Uterus (tissue), 4 donors: Measurements from ENCODE around the gene TTLL3. TPM values are rescaled to one million over a fixed set of nuclear protein-coding genes. Genes with fewer than 3 reads are reported as not detected.

ENCODE experiments used
- DNase-seq, 2 donors: peaks; one replicate each; pipeline ENCODE4 v3.0.0-alpha.2; 2019 to 2020
- H3K27ac ChIP-seq, 2 donors: fragments of 200-600 bp; sonication (generic); 1 replicate in 1 of 2; 2 replicates in 1 of 2; pipeline ENCODE4 v1.5.1; 2016 to 2018
- H3K27me3 ChIP-seq, 2 donors: fragments of 200-600 bp; sonication (generic); one replicate each; pipeline ENCODE4 v1.5.1; 2018 to 2019; ENCODE audit warnings: control low read depth in 1 of 2
- H3K36me3 ChIP-seq, 2 donors: fragments of 200-600 bp; sonication (generic); one replicate each; pipeline ENCODE4 v1.5.1; 2019; ENCODE audit warnings: control low read depth in 1 of 2
- H3K4me1 ChIP-seq, 2 donors: fragments of 200-600 bp; sonication (generic); one replicate each; pipeline ENCODE4 v1.5.1; 2018 to 2019; ENCODE audit warnings: control low read depth in 1 of 2
- H3K4me3 ChIP-seq, 2 donors: fragments of 200-600 bp; sonication (generic); 1 replicate in 1 of 2; 2 replicates in 1 of 2; pipeline ENCODE4 v1.5.1; 2018 to 2019; ENCODE audit warnings: mild to moderate bottlenecking in 1 of 2
- H3K9me3 ChIP-seq, 2 donors: fragments of 200-600 bp; sonication (generic); one replicate each; pipeline ENCODE4 v1.5.1; 2019; ENCODE audit warnings: control low read depth in 1 of 2
- POLR2A ChIP-seq, 2 donors: fragments of 450-650 bp; IDR thresholded peaks; one replicate each; pipeline ENCODE4 v1.6.1; 2016; ENCODE audit warnings: antibody characterized with exemption in 2 of 2, mild to moderate bottlenecking in 1 of 2, moderate library complexity in 1 of 2
- intact Hi-C: fragments of 100-400 bp; cut with DNase I; formaldehyde crosslinking; loops from one replicate; pipeline ENCODE4 v1.15.1; 2023; ENCODE audit warnings: low total_unique reads
- total RNA-seq, 4 donors: library from RNA; depleted of rRNA in 3 of 4; stranded (reverse); fragments of >200 nt in 3 of 4; gene quantifications; one replicate each; pipeline versions ENCODE4 v1.1.0 to v1.2.4, GENCODE V29; 2014 to 2023
- TF ChIP-seq, protein P1 (sequence below), 4 experiments: fragments of 200-600 bp in 2 of 4; fragments of 450-650 bp in 2 of 4; sonication (generic) in 2 of 4; IDR thresholded peaks; one replicate each; pipeline ENCODE4 v1.5.1; 2016 to 2019; ENCODE audit warnings: antibody characterized with exemption in 4 of 4, mild to moderate bottlenecking in 2 of 4, moderate library complexity in 1 of 4
- donor health status: DM: yes; HTN: yes; CAD: no.

The TTLL3 gene
- total RNA-seq, 4 donors from 2014 or later = 67.1 to 349 (median 83.7) TPM

GRCh38 chr3:9820543-9820942 lies 10.5 kb downstream of the TTLL3 start:
- intact Hi-C loops = no loop called here
- Histone ChIP-seq H3K4me3 (no peak overlapping the region), H3K9me3 (no peaks in the 10 kb centered on the region), H3K27me3 (no peaks in the 10 kb centered on the region), H3K27ac (no peak overlapping the region), H3K36me3 (no peaks in the 10 kb centered on the region), H3K4me1 (no peaks in the 10 kb centered on the region)
- TF ChIP-seq POLR2A (IDR thresholded peaks at IDR 0.05) = no peak
- TF ChIP-seq, protein P1, sequence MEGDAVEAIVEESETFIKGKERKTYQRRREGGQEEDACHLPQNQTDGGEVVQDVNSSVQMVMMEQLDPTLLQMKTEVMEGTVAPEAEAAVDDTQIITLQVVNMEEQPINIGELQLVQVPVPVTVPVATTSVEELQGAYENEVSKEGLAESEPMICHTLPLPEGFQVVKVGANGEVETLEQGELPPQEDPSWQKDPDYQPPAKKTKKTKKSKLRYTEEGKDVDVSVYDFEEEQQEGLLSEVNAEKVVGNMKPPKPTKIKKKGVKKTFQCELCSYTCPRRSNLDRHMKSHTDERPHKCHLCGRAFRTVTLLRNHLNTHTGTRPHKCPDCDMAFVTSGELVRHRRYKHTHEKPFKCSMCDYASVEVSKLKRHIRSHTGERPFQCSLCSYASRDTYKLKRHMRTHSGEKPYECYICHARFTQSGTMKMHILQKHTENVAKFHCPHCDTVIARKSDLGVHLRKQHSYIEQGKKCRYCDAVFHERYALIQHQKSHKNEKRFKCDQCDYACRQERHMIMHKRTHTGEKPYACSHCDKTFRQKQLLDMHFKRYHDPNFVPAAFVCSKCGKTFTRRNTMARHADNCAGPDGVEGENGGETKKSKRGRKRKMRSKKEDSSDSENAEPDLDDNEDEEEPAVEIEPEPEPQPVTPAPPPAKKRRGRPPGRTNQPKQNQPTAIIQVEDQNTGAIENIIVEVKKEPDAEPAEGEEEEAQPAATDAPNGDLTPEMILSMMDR (IDR thresholded peaks at IDR 0.05) = no peak
- DNase-seq = no peak

DNA sequence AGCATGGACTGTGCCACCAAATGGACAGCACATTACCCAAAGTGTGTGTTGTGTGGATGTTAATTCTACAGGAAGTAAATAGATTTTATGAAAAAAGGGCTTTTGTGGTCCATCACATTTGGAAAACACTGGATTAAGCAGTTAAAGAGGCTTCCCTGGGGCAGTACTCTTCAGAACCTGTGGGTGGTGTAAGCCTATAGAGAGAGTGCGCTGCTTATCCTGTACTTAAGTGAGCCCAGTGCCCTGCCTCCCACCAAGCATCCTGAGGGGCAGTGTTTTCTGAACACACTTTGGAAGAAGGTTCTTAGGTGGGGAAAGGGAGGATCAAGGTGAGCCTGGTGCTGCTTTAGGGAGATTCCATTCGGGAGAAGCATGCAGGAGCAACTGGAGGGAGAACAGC lies 10.9 kb downstream of the TTLL3 start:
- no peak for DNase-seq
- intact Hi-C loops = no loop called here
- Histone ChIP-seq H3K4me3 (no peak overlapping the region), H3K4me1 (no peaks in the 10 kb centered on the region), H3K36me3 (no peaks in the 10 kb centered on the region), H3K9me3 (no peaks in the 10 kb centered on the region), H3K27me3 (no peaks in the 10 kb centered on the region), H3K27ac (no peak overlapping the region)
- TF ChIP-seq, protein P1 (IDR thresholded peaks at IDR 0.05) = no peak
- no peak for TF ChIP-seq POLR2A (IDR thresholded peaks at IDR 0.05)

DNA sequence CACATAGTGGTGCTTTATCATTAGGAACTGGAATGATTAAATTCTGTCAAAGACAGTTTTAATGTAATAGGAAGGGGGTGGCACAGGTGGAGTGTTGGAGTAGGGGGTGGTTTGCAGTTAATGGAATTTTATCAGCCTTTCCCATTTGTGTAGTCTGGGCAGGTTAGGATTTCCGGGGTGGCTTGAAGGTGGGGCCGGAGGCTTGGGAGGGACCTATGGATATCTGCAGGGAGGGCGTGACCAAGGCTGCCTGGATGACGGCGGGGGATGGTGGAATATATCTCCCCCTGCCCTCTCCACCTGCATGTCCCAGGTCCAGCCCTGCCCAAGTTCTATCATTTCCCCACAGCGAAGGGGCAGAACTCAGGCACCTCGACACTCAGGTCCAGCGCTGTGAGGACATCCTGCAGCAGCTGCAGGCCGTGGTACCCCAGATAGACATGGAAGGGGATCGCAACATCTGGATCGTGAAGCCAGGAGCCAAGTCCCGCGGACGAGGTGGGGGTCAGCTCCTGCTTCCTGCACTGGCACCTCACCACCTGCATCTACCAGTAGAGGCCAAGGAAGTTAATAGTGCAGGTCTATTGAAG lies 15.5 kb downstream of the TTLL3 start:
- Histone ChIP-seq H3K4me1 (no peaks in the 10 kb centered on the region), H3K27ac (no peak overlapping the region), H3K4me3 (no peak overlapping the region), H3K36me3 (no peaks in the 10 kb centered on the region), H3K9me3 (no peaks in the 10 kb centered on the region), H3K27me3 (no peaks in the 10 kb centered on the region)
- TF ChIP-seq, protein P1 (IDR thresholded peaks at IDR 0.05) = no peak
- TF ChIP-seq POLR2A (IDR thresholded peaks at IDR 0.05) = no peak
- DNase-seq = no peak
- intact Hi-C loops = no loop called here

DNA sequence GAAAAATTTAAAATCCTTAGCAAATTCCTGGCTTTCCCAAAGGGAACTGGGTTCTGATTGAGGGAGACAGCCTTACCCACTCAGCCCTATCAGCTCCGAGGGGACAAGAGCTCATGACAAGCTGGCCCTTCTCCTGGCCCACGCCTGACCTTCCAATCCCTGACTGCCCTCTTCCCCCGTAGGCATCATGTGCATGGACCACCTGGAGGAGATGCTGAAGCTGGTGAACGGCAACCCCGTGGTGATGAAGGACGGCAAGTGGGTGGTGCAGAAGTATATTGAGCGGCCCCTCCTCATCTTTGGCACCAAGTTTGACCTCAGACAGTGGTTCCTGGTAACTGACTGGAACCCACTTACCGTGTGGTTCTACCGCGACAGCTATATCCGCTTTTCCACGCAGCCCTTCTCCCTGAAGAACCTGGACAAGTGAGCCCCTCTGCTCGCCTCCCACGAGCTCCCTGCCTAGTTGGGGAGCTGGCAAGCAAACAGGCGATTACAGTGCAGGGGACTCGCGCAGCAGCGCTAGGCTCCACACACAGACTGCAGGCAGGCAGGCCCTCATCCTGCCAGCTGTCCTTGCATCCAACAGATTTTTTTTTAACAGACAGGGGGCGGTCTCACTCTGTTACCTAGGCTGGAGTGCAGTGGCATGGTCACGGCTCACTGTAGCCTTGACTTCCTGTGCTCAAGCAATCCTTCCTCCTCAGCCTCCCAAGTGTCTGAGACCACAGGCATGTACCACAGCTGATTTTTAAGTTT lies 16.9 kb downstream of the TTLL3 start:
- Histone ChIP-seq H3K36me3 (no peaks in the 10 kb centered on the region), H3K4me1 (no peaks in the 10 kb centered on the region), H3K9me3 (no peaks in the 10 kb centered on the region), H3K27ac (no peak overlapping the region), H3K27me3 (no peaks in the 10 kb centered on the region), H3K4me3 (no peak overlapping the region)
- TF ChIP-seq POLR2A (IDR thresholded peaks at IDR 0.05) = no peak
- TF ChIP-seq, protein P1 (IDR thresholded peaks at IDR 0.05) = no peak
- DNase-seq = no peak
- intact Hi-C loops = no loop called here
